OCI-LY7 (cell line): ENCODE measurements around the gene IL2RA.

Experiments used
- CTCF ChIP-seq: fragments of 200-600 bp; sonication (generic); conservative IDR thresholded peaks from 2 replicates; pipeline ENCODE4 v1.5.1; 2014; ENCODE audit warnings: mild to moderate bottlenecking, antibody characterized with exemption, low read length, moderate library complexity, mixed read lengths
- EZH2phosphoT487 ChIP-seq: fragments of 200-600 bp; sonication (generic); IDR thresholded peaks from 2 replicates; pipeline ENCODE4 v1.6.1; 2018; ENCODE audit warnings: low read depth, borderline replicate concordance, mild to moderate bottlenecking, mixed run types, antibody characterized with exemption, low read length, moderate library complexity, mixed read lengths

DNA sequence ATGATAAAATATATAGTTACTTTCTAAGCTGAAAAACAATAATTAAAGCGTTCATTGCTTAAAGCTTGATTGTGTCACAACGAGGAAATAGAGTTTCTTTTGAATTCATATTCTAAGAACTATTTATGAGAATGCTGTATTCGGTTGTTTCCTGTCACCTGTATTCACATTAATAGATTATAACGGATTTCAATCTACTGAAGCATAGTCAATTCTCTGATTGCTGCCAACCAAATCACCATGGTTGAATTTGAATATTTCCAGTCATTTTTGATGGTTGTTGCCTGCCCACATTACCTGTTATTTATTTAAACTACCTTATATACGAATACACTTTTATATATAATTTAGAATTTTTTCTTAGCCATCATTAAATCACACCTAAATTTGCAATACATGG is 22.0 kb downstream of the IL2RA start:
- TF ChIP-seq CTCF, result no peak
- TF ChIP-seq EZH2phosphoT487, result no peak
